M059J (cell line): ENCODE measurements around the gene MUSK. TPM values are rescaled to one million over a fixed set of nuclear protein-coding genes. Genes with fewer than 3 reads are reported as not detected.

Experiments used
- total RNA-seq: library from RNA; depleted of rRNA; stranded (reverse); fragments of >200 nt; shearing (Covaris generic); gene quantifications from 2 replicates; pipeline ENCODE4 v1.2.3, GENCODE V29; 2014; rRNA removed

MUSK gene
- total RNA-seq, 1 experiment from 2014 or later = 0.59 TPM

Other genes starting within 250 kb of the MUSK start
- gene SVEP1, start 89.0 kb upstream of the MUSK start, total RNA-seq = 1.2 and 1.5 TPM in 2 replicates